WERI-Rb-1 (cell line): ENCODE results near the gene HBA1.
"Not testable (repeated sequence)": the region's sequence is repeated elsewhere in the genome, so short reads cannot be mapped to it uniquely, and the experiment has no call there.

ENCODE experiments used
- DNase-seq: peaks from one replicate; pipeline ENCODE4 v3.0.0-alpha.2; 2020
- H3K27ac ChIP-seq: fragments of 250-450 bp; sonication (Bioruptor Pico); 2 replicates; pipeline ENCODE4 v1.5.1; 2020; ENCODE audit warnings: mild to moderate bottlenecking, moderate library complexity
- H3K27me3 ChIP-seq: fragments of 250-450 bp; sonication (Bioruptor Pico); 2 replicates; pipeline ENCODE4 v1.5.1; 2021; ENCODE audit warnings: mild to moderate bottlenecking, low read depth, moderate library complexity; ENCODE audit not compliant: insufficient read depth, severe bottlenecking
- H3K36me3 ChIP-seq: fragments of 250-450 bp; sonication (Bioruptor Pico); 2 replicates; pipeline ENCODE4 v1.5.1; 2020; ENCODE audit warnings: mild to moderate bottlenecking, moderate library complexity
- H3K4me3 ChIP-seq: 2 replicates; pipeline ENCODE4 v1.5.1; 2011; ENCODE audit warnings: low read depth, mild to moderate bottlenecking, control low read depth, low read length
- H3K9me3 ChIP-seq: fragments of 250-450 bp; sonication (Bioruptor Pico); 2 replicates; pipeline ENCODE4 v1.5.1; 2021; ENCODE audit warnings: mild to moderate bottlenecking, moderate library complexity; ENCODE audit not compliant: severe bottlenecking
- TF ChIP-seq, protein P1 (sequence below): IDR thresholded peaks from 2 replicates; pipeline ENCODE4 v1.5.1; 2011; ENCODE audit warnings: low read depth, mild to moderate bottlenecking, control low read depth, inconsistent platforms, low read length

Gene HBA1

DNA sequence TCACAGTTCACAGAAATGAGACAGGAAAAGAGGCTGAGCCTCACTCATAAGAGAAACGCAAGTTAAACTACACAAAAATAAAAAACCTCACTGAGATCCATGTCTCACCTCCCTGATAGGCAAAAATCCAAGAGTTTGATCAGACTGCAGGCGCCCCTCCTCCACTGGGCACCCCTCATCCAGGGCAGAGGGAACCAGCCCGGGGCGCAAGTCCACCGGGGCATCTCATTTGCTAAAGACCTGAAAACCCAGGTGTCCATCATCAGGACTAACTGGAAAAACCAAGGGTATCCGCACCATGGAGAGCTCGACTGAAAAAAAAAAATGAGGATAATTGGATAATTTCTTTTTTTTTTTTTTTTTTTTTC is 21.5 kb upstream of the HBA1 start:
- Histone ChIP-seq H3K27me3 (no peaks in the 10 kb centered on the region), H3K9me3 (no peaks in the 10 kb centered on the region), H3K4me3 (peak overlapping the region; percentile 37), H3K36me3 (no peaks in the 10 kb centered on the region), H3K27ac (no peak overlapping the region)
- DNase-seq, result no peak
- TF ChIP-seq, protein P1, sequence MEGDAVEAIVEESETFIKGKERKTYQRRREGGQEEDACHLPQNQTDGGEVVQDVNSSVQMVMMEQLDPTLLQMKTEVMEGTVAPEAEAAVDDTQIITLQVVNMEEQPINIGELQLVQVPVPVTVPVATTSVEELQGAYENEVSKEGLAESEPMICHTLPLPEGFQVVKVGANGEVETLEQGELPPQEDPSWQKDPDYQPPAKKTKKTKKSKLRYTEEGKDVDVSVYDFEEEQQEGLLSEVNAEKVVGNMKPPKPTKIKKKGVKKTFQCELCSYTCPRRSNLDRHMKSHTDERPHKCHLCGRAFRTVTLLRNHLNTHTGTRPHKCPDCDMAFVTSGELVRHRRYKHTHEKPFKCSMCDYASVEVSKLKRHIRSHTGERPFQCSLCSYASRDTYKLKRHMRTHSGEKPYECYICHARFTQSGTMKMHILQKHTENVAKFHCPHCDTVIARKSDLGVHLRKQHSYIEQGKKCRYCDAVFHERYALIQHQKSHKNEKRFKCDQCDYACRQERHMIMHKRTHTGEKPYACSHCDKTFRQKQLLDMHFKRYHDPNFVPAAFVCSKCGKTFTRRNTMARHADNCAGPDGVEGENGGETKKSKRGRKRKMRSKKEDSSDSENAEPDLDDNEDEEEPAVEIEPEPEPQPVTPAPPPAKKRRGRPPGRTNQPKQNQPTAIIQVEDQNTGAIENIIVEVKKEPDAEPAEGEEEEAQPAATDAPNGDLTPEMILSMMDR, result no peak

DNA sequence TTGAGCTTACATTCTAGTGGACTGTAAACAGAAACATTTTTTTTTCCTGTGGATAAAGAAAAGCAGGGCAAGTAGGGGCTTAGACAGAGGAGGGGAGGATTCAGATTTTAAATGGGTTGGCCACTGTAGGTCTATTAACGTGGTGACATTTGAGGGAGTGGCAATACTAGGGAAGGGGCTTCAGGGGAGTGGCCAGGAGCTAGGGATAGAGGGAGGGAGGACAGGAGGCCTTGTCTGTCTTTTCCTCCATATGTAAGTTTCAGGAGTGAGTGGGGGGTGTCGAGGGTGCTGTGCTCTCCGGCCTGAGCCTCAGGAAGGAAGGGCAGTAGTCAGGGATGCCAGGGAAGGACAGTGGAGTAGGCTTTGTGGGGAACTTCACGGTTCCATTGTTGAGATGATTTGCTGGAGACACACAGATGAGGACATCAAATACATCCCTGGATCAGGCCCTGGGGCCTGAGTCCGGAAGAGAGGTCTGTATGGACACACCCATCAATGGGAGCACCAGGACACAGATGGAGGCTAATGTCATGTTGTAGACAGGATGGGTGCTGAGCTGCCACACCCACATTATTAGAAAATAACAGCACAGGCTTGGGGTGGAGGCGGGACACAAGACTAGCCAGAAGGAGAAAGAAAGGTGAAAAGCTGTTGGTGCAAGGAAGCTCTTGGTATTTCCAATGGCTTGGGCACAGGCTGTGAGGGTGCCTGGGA is 17.2 kb upstream of the HBA1 start:
- H3K9me3 ChIP-seq, result no peaks in the 10 kb centered on the region
- no peaks in the 10 kb centered on the region for H3K36me3 ChIP-seq
- no peak overlapping the region for H3K27ac ChIP-seq
- TF ChIP-seq, protein P1, result no peak
- H3K4me3 ChIP-seq, result no peak overlapping the region
- DNase-seq, result no peak
- no peaks in the 10 kb centered on the region for H3K27me3 ChIP-seq

DNA sequence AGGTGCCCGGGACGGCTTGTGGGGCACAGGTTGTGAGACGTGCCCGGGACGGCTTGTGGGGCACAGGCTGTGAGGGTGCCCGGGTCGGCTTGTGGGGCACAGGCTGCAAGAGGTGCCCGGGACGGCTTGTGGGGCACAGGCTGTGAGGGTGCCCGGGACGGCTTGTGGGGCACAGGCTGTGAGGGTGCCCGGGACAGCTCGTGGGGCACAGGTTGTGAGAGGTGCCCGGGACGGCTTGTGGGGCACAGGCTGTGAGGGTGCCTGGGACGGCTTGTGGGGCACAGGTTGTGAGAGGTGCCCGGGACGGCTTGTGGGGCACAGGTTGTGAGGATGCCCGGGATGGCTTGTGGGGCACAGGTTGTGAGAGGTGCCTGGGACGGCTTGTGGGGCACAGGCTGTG is 16.2 kb upstream of the HBA1 start:
- H3K36me3 ChIP-seq, H3K4me3 ChIP-seq, H3K27me3 ChIP-seq, H3K9me3 ChIP-seq, DNase-seq, H3K27ac ChIP-seq: not testable (repeated sequence)

DNA sequence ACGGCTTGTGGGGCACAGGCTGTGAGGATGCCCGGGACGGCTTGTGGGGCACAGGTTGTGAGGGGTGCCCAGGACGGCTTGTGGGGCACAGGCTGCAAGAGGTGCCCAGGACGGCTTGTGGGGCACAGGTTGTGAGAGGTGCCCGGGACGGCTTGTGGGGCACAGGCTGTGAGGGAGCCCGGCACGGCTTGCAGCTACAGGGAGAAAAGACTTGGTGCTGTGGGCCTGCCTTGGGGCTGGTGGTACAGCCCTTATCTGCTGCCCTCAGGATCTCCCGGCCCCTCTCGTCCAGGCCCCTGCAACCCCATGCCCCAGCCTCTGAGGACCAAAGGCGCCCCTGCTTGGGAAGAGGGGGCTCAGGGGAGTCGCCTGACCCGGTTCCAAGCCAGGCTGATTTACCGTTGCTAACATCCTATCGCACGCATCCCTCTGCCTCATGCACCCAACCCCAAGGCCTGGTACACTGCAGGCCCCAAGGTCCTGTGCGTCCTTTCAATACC is 15.7 kb upstream of the HBA1 start:
- H3K27me3 ChIP-seq, result peaks cover 7% of the 10 kb centered on the region
- TF ChIP-seq, protein P1, result no peak
- H3K27ac ChIP-seq, result no peak overlapping the region
- no peak overlapping the region for H3K4me3 ChIP-seq
- no peak for DNase-seq
- no peaks in the 10 kb centered on the region for H3K36me3 ChIP-seq
- no peaks in the 10 kb centered on the region for H3K9me3 ChIP-seq

DNA sequence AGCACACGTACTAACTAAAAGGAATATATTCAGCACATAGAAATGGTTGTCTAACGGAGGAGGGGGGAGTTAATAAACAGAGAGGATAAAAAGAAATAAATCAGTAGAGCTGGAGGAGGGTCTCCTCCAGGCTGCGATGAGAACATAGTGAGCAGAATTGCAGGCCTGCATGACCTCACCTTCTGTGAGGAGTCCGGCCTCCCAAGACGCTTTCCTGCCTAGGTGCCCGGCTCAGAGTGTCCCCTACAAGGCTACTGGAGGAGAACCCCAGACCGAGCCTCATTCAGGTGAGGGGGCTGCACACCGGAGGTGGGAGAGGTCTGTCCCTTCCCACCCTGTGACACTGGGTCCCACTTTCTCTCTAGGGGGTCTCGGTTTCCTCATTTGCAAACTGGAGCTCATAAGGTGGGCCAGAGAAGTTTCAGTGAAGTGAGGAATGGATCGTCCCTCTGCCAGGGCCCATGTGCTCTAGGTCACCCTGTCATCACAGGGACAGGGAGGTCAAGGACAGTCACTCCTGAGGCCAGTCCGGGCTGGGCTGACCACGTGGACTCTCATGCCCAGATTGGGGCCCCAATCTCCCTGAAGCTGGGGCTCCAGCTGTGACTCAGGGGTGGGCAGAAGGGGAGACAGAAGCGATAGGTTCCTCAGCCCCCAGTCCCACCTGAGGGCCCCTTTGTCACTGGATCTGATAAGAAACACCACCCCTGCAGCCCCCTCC is 14.0 kb upstream of the HBA1 start:
- H3K4me3 ChIP-seq, result no peak overlapping the region

DNA sequence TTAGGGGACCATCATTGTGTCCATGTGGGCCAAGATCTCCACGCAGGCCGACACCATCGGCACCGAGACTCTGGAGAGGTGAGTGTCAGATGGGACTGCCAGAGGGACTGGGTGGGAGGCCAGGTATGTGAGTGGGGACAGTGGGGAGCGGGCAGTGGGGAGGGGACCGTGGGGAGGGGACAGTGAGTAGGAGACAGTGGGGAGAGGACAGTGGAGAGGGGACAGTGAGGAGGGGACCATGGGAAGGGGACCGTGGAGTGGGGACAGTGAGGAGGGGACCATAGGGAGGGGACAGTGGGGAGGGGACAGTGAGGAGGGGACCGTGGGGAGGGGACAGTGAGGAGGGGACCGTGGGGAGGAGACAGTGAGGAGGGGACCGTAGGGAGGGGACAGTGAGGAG is 13.3 kb upstream of the HBA1 start:
- H3K36me3 ChIP-seq, H3K27ac ChIP-seq, DNase-seq, H3K4me3 ChIP-seq, H3K9me3 ChIP-seq: not testable (repeated sequence)
- H3K27me3 ChIP-seq, result peaks cover 22% of the 10 kb centered on the region

More for the DNA sequence above, 14.0 kb upstream of the HBA1 start:
- Histone ChIP-seq H3K27me3 (peaks cover 22% of the 10 kb centered on the region), H3K27ac (no peak overlapping the region), H3K9me3 (no peaks in the 10 kb centered on the region), H3K36me3 (no peaks in the 10 kb centered on the region)
- TF ChIP-seq, protein P1, result no peak
- DNase-seq, result no peak

DNA sequence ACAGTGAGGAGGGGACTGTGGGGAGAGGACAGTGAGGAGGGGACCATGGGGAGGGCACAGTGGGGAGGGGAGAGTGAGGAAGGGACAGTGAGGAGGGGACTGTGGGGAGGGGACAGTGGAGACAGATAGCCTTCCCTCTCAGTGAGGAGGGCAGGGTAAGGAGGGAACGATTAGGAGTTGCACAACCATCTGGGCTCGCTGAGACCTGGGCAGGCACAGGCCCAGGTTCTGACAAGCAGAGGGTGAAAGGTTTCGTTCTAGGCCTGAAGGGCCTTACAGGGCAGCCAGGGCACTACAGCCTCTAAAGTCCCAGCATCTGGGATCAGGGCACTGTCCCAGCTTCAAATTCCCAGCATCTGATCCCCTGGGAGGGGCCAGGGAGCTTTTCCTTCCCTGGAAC is 12.8 kb upstream of the HBA1 start:
- not testable (repeated sequence) for H3K4me3 ChIP-seq, H3K36me3 ChIP-seq, H3K27ac ChIP-seq, DNase-seq, H3K9me3 ChIP-seq
- peaks cover 23% of the 10 kb centered on the region for H3K27me3 ChIP-seq

DNA sequence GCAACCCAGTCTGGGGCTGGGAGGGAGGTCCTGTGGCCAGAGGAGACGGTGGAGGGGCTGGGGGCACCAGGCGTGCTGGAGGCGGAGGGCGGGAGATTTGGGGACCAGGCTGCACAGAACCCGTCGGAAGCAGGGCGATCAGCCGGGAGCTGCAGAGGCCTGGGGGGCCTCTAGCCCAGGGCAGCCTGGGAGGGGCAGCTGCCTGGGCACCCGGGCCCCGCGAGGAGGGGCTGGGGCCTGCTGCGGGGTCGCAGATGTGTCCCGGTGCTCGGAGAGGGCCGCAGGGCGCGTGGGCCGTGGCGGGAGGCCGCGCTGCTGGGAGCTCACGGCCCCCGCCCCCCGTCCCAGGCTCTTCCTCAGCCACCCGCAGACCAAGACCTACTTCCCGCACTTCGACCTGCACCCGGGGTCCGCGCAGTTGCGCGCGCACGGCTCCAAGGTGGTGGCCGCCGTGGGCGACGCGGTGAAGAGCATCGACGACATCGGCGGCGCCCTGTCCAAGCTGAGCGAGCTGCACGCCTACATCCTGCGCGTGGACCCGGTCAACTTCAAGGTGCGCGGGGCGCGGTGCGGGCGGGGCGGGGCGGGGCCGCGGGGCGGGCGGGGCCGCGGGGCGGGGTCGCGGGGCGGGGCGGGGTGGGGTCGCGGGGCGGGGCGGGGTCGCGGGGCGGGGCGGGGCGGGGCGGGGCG is 12.2 kb upstream of the HBA1 start:
- not testable (repeated sequence) for DNase-seq, H3K4me3 ChIP-seq, H3K36me3 ChIP-seq, H3K9me3 ChIP-seq, H3K27ac ChIP-seq
- peaks cover 25% of the 10 kb centered on the region for H3K27me3 ChIP-seq
